GM18508 (cell line): ENCODE results near the gene ZNF335.
"Not testable (repeated sequence)": the region's sequence is repeated elsewhere in the genome, so short reads cannot be mapped to it uniquely, and the experiment has no call there.

Source experiments
- ATAC-seq: cut with Tn5 transposase; IDR thresholded peaks from one replicate; pipeline ENCODE4 v1.9.1; 2021; ENCODE audit warnings: moderate number of reproducible peaks; ENCODE audit not compliant: insufficient read depth, unreplicated experiment

ZNF335 gene

DNA sequence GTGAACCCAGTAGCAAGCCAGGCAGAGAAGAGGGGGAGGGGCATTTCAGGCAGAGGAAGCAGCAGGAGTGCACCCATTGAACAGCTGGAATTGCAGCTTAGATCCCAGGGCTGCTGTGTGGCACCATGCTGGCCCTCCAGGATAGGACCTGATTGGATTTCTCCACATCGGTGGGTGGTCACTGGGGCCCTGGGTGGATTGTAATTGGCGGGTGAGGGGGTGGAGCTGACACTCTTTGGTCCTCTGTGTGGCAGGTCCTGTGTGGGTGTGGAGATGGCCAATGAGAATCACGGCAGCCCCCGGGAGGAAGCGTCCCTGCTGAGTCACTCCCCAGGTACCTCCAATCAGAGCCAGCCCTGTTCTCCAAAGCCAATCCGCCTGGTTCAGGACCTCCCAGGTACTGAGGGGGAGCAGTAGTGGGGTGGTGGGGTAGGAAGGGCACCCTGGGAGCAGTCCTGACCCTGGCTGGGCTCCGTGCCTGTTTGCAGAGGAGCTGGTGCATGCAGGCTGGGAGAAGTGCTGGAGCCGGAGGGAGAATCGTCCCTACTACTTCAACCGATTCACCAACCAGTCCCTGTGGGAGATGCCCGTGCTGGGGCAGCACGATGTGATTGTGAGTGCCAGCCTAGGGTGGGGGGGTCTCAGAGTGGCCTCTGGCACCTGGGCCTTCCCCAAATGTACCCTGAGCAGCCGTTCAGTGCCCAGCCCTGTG, 33.1 kb downstream of the ZNF335 start:
- ATAC-seq = no peak

DNA sequence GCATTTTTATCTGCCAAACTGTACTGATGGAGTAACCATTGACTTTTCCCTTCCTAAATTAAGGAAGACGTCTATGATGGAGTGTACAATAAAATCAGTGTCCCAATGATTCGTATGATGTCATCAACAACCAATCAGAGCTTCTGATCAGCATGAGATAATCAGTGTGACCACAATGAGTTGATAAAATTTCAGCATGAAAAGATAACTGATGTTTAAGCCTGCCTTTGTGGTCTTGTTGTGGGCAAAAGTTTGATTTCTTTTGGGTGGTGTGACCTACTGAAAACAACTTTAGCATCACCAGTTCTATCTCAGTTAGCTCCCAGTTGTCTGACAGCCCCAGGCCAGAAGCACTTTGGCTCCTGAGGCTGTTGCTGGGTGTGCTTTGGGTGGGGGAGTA, 34.2 kb downstream of the ZNF335 start:
- ATAC-seq = no peak

GRCh38 chr20:45935416-45936046, 36.5 kb downstream of the ZNF335 start:
- no peak for ATAC-seq

DNA sequence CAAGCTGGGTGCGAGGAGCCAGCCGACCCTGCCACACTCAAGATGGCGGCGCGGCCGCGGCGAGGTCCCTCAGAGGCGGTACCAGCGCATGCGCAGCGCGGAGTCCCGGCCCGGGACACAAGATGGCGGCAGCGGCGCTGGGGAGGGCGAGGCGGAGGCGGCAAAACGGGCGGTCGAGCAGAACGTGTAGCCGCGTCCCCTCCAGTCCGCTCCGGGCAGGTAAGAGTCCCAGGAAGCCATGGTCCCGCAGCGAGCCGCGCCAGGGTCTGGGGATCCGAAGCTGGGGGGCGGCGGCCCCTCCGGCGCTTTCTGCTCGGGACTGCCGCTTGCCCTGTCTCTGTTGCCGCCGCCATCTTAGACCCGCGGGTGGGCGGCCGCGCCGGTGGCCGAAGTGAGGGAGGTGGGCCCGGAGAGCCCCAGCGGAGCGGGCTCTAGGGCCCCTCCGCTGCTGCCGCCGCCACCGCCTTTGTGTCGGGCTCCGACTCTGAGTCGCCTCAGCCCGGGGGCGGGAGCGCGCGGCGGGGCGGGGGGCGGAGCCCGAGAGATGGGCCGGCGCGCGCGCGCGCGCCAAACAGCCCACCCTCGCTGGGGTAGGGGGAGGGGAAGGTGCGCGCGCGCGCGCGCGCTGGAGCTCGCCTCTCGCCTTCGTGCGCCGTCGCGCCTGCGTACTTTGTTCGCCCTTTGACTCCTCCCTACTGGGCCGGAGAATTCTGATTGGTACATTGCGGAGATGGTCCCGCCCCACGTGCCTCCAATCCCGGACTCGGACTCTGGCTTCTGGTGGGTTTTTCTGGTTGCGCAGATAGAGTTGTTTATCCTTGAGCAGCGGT, 37.2 kb downstream of the ZNF335 start, which contains the start of gene PCIF1:
Gene PCIF1, plus strand, starts transcription at position 98 of the 830 bp plus-strand sequence. CDS start 4,317 bp downstream, outside the sequence.
- ATAC-seq = no peak

GRCh38 chr20:45934046-45934585, 37.9 kb downstream of the ZNF335 start:
- ATAC-seq = no peak

- no peak for ATAC-seq
Observed at GRCh38 chr20:45933266-45934045, 38.5 kb downstream of the ZNF335 start.

- ATAC-seq = not testable (repeated sequence)
Observed at GRCh38 chr20:45931680-45932079, 40.3 kb downstream of the ZNF335 start.

- no peak for ATAC-seq
Observed at GRCh38 chr20:45927071-45927878, 44.7 kb downstream of the ZNF335 start.

GRCh38 chr20:45926731-45927070, 45.3 kb downstream of the ZNF335 start:
- no peak for ATAC-seq

GRCh38 chr20:45925821-45926506, 46.0 kb downstream of the ZNF335 start:
- ATAC-seq = no peak

DNA sequence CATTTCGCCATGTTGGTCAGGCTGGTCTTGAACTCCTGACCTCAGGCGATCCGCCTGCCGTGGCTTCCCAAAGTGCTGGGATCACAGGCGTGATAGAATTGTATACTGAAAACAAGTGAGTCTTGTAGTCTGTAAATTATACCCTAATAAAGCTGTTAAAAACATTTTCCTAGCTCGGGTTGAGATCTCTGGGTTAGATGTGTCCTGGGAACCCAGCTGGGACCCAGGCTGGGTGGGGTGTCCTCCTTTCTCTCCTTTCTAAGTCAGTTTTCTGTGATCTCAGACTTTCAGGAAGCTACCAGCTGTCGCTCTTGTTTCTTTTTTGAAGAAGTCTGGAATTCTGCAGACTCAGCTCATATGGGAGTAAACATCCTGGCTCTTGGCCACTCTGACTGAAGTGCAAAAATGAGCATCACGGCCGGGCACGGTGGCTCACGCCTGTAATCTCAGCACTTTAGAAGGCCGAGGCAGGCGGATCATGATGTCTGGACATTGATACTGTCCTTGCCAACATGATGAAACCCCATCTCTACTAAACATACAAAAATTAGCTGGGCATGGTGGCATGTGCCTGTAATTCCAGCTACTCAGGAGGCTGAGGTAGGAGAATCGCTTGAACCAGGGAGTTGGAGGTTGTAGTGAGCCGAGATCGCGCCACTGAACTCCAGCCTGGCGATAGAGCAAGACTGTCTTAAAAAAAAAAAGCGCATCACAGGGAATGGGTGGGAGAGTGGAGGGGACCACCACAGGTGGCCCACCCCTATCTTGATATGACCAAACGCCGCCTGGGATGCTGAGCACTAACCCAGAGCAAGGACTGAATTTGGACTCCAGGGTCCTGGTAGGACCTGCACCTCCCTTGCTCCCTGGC, 47.4 kb downstream of the ZNF335 start:
- no peak for ATAC-seq

DNA sequence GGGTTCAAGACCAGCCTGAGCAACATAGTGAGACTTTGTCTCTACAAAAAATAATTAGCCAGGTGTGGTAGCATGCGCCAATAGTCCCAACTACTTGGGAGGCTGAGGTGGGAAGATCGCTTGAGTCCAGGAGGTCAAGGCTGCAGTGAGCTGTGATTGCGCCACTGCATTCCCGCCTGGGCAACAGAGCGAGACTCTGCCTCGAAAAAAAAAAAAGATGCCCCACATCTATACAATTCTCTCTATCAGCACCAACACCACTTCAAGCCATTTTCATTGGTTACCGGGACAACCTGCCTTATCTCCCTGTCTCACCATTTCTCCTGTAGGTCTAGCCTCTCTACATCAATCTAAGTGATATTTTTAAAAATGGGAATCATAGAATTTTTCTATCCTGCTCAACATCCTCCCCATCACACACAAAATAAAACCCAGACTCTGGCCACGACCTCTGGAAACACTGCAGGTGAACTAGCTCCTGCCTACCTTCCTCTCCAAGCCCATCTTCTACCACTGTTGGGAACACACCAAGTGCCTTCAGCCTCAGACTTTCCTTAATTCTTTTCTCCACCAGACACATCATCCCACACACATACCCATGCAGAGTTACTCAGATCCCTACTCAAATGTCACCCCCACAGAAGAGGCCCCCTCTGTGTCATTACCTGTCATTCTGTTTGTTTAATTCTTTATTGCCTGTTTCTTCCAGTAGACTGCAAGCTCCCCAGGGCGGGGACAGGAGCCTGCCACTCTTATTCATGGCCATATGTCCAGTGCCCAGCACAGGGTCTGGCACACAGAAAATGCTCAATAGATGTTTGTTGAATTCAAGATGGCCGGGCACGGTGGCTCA, 50.4 kb downstream of the ZNF335 start:
- ATAC-seq = no peak

- ATAC-seq = no peak
Observed at GRCh38 chr20:45920462-45921336, 51.3 kb downstream of the ZNF335 start.

GRCh38 chr20:45919542-45920399, 52.2 kb downstream of the ZNF335 start:
- ATAC-seq = no peak
